SH-SY5Y (cell line): ENCODE measurements around the gene ZBTB4.

Source experiments
- GATA2 ChIP-seq: IDR thresholded peaks from 2 replicates; pipeline ENCODE4 v1.6.1; 2011; ENCODE audit warnings: mild to moderate bottlenecking, low read depth, low read length
- GATA3 ChIP-seq: IDR thresholded peaks from 2 replicates; pipeline ENCODE4 v1.6.1; 2011; ENCODE audit warnings: low read depth, mild to moderate bottlenecking, low read length, moderate library complexity

DNA sequence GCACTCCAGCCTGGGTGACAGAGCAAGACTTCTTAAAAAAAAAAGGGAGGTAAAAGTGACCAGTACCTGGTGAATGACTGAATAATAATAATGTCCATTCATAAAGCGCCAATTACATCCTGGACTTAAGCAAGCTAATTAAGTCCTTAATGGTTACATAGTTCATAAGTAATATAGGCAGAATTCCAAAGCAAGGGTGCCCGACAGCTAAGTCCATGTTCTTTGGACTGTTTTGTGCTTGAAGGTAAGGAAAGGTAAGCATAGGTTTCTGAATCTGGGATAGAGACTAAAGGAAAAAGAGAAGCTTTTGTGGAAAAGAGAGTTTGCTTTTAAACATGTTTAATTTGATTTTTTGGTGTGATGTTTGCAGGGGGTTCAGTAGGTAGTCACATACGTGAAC lies 14.5 kb upstream of the ZBTB4 start:
- TF ChIP-seq GATA3: no peak
- no peak for TF ChIP-seq GATA2
